Eye (tissue), 1 donor: Measurements from ENCODE around the gene AUH.

Source experiments
- DNase-seq: peaks from one replicate; pipeline ENCODE4 v3.0.0-alpha.2; 2015

The AUH gene

DNA sequence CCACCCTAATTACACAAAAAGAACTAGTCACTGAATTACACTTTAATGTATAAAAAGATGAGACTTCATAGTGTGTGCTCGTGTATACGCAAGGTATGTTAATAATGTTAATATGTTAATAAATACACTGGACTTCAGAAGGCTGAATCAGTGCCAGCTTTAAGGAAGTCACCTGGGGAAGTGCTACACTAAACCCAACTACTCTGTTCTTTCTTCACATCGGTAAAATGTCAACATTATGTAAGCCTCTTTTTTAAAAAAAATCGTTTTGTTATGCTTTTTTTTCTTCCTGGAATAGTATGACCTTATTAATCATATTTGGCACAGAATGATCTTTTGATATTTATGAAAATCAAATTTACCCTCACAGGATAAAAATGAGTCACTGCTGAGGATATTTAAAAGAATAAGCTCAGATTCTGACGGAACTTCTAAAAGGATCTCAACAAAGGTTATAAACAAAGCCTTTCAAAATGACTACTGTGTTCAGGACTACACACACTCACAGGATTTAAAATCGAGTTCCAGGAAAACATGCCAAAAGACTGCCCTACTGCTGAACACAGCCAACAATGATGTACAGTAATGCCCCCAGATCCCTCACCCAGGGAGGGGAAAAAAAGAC, 75.9 kb downstream of the AUH start:
- DNase-seq, result no peak

DNA sequence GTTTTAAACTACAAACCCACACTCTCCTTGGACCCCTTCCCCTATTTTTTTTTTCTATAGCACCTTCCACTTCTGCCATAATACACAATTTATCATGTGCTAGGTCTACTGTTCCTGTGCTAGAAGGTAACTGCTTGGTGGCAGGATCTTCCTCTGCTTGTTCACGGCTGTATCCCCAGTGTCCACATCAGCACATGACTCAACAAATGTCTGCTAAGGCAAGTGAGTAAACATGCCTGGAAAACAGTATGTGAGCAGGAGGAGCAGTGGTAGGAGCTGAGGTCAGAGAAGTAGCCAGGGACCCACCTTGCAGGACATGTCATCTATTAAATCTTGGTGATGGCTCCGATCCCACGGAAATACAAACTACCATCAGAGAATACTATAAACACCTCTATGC, 79.4 kb downstream of the AUH start:
- DNase-seq, result no peak

DNA sequence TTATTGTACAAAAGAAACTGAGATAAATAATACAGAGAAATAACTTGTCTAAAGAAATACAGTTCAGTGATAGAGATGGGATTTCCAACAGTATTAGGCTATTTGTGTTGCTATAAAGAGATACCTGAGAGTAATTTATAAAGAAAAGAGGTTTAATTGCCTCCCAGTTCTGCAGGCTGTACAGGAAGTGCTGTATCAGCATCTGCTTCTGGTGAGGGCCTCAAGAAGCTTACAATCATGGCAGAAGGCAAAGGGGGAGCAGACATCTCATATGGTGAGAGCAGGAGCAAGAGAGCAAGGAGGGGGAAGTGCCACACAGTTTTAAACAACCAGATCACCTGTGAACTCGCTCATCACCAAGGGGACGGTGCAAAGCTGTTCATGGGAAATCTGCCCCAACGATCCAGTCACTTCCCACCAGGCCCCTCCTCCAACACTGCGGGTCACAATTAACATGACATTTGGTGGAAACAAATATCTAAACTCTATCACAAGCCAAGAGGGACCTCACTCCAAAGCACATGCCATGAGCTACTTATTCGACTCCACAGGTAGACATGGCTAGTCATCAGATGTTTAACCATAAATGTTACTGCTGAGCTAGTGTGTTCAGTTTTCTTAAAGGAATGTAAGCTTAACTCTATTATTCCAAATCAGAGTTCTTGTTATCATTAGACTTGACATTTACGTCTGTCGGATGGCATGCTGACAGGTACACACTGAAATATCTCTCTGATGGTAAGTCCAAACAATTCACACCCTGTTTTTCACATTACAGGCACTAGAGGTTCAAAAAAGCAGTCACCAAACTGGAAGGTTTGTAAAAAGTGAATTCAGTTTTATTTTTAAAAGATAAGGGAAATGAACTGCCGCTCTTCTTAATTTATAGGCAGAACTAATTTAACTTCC, 82.2 kb downstream of the AUH start:
- no peak for DNase-seq

DNA sequence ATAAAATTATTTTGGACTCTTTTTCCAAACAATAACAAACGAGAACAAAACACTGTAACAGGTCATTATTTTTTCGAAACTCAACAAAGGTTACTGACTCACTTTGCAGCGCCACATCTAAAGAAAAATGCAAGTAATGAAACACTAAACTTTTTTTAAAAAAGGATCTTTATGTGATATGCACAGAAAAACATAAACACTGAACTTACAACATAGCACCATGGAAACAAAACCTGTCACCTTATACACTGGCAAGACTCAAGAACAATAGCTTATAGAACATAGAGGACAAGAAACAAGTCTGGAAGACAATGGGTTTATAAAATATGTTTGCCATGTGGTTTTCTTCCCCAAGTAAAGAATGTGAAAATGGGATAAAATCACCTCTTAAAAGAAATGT, 85.2 kb downstream of the AUH start:
- DNase-seq, result no peak

DNA sequence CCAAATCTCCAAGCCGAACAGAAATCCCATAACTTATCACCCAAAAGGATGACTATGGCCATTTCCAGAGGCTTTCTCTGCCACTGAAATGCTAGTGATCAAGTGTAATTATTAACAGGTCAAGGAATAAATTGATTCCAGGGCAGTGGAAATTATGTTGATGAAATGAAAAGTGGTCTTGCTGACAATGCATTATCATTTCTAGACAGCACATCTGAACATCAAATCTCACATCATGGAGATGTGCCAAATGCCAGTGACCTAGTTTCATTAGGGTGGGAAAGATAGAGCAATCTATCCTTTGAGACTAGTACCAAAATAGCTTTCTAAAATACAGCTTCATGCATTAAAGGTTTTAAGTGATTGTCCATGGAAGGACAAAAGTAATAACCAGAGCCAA, 86.1 kb downstream of the AUH start:
- peak; percentile 51 for DNase-seq

DNA sequence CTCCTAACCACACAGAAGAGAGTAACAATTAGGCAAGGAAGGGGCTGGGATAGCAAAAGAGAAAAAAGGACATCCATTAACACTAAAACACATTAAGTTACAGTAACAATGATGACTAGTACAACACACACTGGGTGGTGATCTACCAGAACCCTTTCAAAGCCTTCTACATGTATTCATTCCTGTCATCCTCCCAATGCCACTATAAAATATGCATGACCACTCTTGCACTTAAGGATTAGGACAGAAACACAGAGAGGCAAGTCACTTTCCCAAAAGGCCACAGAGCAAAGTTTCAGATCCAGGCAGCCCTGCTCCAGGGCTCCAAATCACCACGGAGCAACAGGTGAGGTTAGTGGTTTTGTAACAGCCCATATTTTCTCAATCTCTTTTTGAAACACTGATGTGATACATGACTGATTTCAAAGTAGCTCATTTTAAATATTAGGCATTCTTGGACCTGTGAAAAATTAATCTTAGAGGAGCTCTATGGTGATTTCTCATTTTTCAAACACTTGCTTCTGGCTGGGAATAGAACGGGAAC, 86.7 kb downstream of the AUH start:
- DNase-seq, result peak; percentile 43

DNA sequence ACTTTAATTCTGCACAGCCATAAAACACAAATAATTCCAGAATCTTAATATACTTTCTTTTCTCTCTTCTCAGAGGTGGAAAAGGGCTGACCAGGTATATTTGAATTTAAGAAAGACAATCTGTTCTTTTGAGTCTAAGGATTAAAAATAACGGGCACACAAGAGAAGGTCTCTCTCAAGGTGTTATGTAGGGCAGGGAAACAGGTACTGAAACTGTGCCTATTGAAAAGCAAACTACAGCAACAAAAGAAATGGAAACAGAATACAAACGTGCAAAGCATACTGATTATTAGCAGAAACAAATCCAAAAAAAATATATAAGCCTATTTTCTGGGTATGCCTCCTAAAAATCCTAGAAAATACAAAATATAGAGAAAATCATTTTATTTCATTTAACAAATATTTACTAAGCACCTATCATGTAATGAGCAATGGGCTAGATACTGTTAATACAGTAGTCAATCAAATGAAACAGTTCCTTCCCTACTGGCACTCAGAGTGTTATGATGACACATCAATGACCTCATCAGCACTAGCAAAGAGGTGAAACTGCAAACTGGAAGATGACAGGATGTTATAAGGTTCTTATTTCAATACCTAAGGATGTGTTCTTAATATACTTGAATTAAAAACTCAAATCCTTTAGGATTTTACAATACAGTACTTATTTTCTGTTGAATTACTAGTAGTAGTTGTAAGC, 87.7 kb downstream of the AUH start:
- peak; percentile 29 for DNase-seq

DNA sequence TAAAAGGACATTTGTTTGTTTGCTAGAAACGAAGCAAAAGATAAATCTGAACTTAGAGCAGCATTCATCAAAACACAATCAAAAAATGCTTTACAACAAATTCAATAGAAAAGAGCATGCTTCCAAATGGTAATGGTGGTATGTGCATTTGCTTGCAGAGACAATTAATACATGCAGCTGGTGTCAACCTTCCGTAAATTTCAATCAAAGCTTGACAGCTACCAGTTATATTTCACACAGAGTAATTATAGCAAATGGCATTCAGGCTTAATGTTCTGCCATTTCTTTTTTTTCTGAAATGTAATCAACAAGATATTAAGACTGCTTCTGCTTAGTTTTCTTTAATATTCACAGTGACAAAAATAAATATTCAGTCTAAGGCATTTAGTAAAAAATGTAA, 90.6 kb downstream of the AUH start:
- DNase-seq, result no peak

DNA sequence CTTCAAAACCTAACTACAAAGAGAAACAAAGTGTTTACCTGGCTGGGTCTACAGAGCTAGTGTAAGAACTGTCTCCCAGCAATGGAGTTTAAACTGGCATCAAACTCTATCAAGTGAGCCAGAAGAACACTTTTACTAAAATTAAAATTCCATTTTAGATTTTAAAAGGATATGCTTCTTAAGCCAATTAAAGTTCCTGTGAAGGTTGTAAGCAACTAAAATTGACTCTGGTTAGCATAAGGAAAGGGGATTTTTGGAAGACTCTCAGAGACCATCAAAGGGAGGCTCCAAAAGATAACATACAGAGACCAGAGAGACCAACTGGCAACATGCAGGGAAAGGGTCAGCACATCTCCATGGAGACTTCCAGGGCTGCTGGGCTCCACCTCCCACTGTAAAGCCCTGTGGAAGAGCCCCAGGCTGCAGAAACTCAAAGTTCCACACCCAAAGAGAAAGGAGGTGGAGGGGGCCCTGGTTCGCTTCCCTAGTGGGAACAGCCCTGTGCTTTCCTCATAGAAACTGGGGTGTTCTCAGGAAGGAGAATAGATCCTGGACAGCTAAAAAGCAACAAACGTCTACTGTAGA, 91.7 kb downstream of the AUH start:
- DNase-seq, result no peak

DNA sequence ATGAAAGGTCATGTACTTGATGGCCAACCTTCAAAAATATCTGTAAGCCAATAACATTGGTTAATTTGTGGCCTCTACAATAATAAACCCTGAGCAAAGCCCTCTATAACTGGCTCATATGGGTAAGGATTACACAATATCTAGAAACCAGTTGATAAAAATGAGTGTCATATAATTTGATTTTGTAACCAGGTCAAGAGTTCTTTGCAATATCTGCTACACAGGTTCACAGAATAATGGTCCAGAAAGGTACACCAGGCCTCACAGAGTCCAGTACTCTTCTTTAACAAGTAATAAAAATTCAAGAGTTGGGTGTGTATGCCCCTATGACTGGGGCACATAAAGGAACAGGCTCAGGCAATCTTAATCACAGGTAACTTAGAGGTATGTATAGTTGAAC, 95.3 kb downstream of the AUH start:
- no peak for DNase-seq

DNA sequence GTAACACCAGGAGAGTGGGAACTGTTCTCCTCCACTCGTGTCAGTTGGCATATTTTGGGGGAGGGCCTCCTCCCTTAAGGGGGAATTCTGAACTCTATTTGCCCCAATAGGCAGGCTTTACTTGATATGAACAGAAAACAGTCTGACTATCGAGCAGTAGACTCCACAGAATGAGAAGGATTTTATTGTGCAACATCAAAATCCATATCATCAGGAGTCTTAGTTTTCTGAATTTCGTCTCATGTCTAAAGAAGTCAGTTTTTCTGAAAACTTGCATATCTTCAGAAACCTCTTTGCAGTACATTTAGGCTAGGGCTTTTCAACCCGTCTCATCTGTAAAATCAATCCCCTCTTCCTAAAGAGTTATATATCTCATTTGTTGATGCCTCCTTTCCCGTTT, 96.2 kb downstream of the AUH start:
- no peak for DNase-seq

DNA sequence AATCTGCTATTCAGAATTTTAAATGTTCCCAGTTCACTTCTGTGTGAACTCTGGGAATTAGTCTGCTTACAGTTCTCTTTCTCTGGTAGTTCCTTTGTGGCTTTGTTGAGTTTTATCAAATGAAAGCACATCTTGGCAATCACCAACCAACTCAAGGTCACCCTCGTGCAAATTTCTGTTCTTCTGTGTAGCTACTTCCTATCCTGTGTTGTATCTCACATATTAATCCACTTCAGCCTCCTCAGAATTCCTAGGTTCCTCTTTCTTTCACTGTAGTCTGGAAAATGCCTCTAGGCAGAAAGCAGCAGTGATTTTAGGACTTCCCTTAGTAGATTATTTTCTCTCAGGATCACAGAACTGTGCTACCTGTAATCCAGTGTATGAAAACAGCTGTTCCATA, 100.3 kb downstream of the AUH start:
- no peak for DNase-seq

DNA sequence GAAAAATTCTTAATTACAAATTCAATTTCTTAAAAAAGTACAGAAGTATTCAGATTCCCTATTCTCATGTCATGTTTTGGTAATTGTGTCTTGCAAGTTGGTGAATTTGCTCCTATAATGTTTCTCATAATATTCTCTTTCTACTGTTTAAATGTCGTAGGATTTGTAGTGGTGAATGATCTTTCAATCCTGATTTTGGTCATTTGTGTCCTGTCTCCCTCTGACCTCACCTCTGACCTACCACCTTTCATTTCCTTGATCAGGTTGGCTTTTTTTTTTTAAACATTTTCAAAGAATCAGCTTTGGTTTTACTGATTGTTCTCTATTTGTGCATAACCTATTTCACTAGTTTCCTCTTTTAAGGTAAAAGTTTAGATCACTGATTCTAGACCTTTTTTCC, 102.6 kb downstream of the AUH start:
- DNase-seq, result no peak

DNA sequence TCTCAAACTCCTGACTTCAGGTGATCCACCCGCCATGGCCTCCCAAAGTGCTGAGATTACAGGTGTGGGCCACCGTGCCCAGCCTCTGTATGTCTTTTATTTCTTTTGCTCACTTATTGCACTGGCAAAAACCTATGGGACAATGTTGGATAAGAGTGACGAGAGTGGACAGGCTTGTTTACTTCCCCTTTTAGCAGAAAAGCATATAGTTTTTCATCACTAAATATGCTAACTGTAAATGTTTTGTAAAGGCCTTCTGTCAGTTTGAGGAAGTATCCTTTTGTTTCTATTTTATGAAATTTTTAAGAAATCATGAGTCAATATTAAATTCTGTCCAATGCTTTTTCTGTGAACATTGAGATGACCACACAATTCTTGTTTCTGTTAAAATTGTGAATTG, 103.3 kb downstream of the AUH start:
- DNase-seq, result no peak

DNA sequence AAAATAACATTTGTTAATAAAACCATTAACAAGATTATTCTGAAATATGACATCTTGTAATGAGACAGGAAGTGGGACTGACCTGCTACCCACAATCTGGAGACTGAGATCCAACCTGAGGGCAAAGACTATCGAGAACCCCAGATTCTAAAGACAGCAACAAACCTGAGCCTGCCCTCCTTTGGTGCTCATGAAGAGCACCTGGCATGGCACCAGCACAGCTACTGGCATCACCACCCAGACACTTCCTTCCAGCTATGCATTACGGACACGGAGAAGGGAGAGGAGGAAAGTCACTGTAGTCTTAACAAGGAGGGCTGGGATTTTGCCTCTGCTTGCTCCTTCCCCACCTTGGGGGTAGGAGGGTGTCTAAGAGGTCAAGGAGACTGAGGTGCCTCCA, 105.5 kb downstream of the AUH start:
- no peak for DNase-seq

DNA sequence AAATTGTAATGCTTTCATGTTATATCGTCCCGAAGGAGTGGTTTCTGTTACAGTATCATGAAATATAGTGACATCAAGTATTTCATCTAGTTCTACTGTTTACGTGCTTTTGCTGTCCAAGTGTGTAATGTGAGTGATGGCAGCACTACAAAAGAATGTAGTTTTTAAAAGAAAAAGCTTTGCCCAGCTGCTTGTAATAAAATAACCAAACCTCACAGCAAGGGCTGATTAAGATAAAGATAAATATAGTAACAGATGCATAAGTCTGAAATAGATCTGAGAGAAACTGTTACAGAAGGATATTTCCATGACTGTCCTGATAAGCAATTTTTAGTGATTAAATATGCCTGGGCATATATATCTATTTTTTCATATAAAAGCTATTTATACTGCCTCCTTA, 106.4 kb downstream of the AUH start:
- peak; percentile 28 for DNase-seq

DNA sequence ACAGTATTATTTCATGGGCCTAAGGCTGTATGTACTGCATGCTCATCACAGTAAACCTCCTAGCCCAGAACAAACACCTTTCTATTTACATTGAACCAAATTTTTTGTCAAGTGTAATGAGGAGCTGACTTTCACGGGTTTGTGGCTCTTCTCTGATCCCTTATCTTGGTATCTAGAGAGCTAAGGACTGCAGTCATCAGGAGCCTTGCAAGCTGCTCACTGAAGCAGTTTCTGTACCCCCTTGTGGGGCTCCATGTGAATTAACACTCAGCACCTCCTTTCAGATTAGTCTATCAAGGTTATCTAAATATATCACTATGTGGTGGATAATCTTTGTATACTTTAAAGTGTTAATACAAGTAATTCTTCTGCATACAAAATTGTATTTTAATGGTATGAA, 108.2 kb downstream of the AUH start:
- no peak for DNase-seq

DNA sequence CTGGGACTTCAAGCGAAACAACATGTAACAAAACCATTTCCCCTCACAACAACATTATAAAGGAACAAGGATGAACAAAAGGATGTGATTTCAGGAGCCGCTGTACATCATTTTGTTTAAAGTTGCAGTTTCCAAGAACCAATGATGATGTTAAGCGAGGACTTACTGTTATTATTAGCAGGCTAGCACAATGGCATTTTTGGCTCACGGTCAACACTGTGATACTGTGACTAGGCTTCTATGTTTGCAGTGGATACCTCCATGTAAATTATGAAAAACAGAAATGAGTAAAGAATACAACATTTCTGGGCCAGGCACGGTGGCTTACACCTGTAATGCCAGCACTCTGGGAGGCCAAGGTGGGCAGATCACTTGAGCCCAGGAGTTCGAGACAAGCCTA, 113.0 kb downstream of the AUH start:
- DNase-seq, result no peak

DNA sequence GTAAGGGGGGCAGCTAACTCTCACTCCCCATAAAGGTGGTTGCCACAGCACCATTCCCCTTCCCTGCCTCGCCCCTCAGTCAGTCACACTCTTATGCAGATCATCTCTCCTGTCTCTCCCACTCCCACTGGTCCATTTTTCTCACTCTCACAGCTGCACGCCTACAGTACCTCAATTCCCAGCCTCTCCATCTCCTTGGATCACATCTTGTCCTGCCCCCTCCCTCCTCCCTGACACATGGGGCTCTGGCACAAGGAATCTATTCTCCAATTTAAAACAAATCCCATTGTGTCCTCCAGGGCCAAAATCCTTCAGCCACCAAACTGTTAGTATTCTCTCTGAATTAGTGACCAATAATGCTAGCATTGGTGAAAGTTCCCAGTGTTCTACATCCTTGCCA, 114.4 kb downstream of the AUH start:
- DNase-seq, result no peak

DNA sequence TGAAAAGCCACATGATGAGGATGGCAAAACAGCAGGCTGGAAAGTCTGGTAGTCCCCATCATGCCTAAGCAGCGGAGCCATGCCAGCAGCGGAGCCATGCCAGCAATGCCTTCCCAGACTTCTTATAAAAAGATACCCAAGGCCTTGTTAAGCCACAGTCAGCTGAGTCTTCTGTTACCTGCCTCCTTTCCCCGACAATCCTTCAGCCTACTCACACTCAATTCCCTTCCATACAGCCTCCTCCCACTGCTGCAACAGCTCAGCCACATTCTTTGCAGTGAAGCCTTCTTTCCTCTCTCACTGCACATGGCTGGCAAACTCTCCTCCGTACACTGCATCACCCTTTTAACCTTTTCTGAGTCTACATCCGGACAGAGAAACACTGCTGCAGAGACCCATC, 114.9 kb downstream of the AUH start:
- DNase-seq, result peak; percentile 14

DNA sequence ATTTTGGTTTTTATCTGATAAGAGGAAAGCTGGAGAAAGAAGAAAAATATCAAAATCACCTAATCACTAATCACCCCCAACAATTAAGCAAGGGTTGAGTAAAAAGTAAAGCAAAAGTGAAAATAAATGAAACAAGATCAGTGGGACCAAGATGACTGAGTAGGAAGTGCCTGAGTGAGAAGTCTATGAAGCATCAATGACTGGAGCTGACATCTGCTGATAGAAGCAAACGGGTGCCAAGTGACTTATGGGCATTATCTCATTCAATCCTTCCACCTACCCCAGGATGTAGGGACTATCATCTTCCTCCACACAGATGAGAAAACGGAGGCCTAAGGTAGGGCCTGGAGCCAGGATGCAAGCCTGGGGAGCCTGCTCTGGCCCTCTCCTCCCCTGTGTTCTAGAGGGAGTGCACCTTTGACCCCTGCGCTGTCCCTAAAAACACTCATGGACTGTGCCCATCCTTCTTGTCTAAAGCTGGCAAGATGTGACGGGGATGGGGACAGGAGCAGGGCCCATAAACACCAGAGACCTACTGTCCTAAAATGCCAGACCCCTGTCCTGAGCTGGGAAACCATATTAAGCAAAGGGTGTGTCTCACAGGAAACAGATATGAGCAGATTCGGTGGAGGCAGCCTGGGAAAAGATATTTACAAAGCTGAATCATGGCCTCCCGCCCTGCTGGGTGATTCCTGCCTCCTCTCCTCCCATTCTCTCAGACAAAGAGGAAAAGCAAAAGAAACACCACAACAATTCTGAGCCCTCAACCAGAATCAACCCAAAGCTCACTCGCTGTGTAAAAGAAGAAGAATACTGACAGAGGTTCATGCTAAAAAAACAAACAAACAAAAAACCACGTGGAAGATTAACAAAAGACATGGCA, 116.0 kb downstream of the AUH start:
- no peak for DNase-seq

DNA sequence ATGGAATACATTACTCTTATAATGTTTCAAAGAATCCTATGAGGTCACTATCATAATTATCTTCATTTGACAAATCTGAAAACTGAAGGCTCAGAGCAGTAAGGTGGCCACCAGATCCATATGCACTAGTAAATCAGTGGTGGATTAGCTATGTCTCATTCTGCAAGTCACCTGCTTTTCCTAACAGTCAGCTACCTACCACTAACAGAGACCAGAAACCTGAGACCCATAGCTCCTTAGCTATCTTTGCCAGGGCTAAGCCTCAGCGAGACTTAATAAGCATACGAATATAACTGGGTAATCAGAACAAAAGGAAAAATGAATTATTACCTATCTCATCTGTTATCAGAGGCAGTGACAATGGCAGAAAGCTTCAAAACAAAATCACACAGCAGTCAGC, 118.7 kb downstream of the AUH start:
- no peak for DNase-seq
